ENCODE results near the gene KRTAP9-7.

The KRTAP9-7 gene

DNA sequence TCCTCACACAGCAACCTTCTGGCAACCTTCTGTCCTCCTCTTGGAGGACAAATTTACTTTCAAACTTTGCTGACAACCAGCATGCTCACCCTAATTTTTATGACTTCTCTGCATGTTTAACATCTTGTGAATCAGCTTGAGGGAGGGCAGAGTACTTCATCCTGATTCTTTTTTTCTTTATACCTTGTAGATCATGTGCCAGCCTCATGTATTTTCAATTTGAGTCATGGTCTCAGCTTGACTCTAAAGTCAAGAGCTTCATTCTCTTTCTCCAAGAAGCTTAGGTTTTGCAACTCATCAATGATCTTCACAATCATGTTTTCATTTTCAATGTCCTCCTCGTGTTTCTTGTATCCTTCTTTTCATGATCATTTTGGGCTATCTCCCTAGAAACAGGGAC, 3.6 kb upstream of the KRTAP9-7 start:
- no peak for DNase-seq (ENCODE audit: low read depth)

DNA sequence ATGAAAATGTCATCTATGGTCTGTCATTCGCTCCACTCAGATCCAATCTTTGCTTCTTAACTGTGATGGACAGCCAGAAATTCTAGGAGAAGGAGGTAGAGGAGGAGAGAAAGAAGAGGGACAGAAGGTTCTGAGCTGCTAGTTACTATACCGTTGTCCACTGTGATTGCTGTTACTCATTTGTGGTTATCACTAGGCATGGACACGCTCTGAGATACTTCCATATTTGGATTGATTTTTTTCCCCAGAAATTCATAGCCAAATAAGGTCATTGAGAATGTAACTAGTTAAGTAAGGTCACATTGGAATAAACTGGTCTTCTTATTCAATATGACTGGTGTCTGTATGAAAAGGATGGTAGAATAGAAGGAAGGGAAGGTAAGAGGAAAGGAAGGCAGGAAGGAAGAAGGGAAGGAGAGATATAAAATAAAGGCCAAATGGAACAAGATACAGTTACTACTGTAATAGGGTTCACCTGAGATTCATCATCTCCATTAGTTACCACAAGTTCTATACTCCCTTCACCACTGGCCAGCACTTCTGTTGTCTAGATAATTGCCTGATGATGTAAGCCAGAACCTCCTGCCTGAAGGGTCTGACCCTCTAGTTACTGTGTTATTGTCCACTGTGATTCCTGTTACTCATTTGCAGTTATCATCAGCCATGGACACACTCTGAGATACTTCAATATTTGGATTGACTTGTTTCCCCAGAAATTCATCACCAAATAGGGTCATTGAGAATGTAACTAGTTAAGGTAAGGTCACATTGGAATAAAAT, 2.9 kb downstream of the KRTAP9-7 start:
- no peak for DNase-seq (ENCODE audit: low read depth)

- no peak for DNase-seq (ENCODE audit: low read depth)
Observed at GRCh38 chr17:41284043-41284442, 8.5 kb downstream of the KRTAP9-7 start.

DNA sequence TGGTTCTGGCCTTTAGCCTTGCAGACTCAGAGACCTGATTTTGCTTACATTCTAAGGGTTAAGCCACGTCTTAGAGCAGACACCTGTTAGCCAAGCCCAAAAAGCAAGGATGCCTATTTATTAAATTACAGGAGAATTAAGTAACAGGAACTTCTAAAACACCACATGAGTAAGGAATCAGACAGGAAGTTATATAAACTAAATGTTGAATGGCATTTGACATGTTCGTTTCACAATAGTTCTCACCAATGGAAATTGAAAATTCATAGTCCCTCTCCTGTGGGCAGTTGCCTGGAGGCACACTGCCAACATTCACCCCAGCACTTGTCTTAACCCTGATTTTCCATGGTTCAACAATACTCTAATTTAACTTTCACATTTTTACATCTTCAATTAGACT, 9.0 kb downstream of the KRTAP9-7 start:
- DNase-seq (ENCODE audit: low read depth), result no peak

GRCh38 chr17:41287050-41287449, 11.6 kb downstream of the KRTAP9-7 start:
- no peak for DNase-seq (ENCODE audit: low read depth)

DNA sequence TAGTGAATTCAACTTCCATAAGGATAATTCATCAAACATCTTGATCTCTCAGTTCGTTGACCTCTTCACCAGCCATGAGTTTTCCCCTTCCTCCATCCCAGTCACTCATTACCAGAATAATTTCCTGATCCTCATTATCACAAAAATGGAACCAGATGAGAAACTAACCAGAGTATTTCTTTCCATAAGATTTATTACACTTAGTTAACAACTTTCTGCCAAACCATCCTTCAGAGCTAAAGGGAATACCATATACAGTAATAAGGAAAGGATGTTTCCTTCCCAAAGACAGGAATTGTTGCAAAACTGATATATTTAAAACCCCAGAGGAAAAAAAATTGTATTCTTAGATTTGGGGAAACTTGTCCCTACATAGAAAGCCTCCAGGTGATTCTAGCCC, 18.5 kb downstream of the KRTAP9-7 start:
- no peak for DNase-seq (ENCODE audit: low read depth)

GRCh38 chr17:41296846-41297245, 21.3 kb downstream of the KRTAP9-7 start:
- DNase-seq (ENCODE audit: low read depth), result no peak

GRCh38 chr17:41298458-41299135, 23.1 kb downstream of the KRTAP9-7 start:
- no peak for DNase-seq (ENCODE audit: low read depth)

DNA sequence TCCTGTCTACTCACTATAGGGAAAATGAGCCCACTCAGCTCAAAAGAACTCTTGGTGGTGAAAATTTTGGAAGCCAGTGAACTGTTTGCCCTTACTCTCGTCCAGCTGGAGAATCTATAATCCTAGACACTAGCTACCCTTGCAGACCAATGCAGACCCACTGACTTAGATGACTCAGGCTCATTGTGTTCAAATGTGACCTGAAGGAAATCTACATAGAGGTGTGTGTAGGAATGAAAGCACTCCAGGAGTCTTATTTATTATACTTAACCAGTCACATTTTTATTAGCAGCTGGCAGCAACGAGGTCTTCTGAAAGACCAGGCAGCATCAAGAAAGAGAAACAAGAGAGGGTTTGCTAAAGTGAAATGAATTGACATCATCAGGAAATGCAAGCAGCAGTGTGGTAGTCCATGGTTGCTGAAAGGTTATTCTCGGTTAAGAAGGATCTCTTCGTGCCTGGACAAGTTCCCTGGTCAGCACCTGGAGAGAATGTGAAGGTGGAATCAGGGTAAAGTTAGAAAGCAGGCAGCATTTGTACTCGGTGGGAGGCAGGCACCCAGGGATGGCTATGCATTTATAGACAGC, 25.8 kb downstream of the KRTAP9-7 start:
- no peak for DNase-seq (ENCODE audit: low read depth)

GRCh38 chr17:41301916-41302901, 26.7 kb downstream of the KRTAP9-7 start, which contains the start of gene KRTAP29-1:
Gene KRTAP29-1 (minus strand): TSS chr17:41302851. CDS start chr17:41302851, 0 bp downstream.
- DNase-seq (ENCODE audit: low read depth), result no peak

DNA sequence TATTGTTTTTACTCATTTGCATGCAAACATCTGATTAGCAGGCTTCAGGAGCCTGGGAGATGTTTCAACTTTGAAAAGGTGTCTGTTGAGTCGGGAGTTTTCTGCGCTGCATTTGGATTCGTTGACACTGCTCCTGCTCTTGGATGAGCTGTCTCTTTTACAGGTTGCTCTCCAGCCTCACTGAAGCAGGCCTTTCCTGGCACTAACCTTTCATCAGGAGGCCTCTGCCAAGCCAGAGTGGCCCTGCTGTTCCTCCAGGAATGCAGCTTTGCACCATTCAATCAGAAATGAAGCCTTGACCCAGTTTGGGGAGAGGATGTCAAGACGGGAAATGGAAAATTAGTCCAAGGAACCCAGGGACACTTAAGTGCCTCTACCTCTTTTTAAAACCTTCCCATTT, 27.5 kb downstream of the KRTAP9-7 start:
- DNase-seq (ENCODE audit: low read depth), result no peak

DNA sequence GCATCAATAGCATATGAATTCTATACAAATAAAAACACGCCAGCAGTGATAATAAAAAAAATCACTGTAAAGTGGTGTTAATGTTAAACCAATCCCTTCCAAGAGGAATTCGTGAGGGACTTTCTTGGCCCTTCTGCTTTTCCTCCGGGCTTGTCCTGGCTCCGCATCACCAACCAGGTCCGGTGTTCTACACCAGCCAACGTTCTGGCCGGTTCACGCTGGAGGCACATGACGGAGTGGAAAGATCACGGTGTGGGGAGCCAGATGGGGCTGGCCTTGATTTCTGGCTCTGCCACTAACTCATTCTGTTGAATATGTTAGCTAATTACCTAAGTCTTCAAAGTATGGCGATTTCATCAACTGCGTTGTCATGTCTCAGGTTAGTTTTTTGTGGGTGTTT, 28.6 kb downstream of the KRTAP9-7 start:
- DNase-seq (ENCODE audit: low read depth), result no peak

GRCh38 chr17:41307647-41308046, 32.1 kb downstream of the KRTAP9-7 start:
- no peak for DNase-seq (ENCODE audit: low read depth)

DNA sequence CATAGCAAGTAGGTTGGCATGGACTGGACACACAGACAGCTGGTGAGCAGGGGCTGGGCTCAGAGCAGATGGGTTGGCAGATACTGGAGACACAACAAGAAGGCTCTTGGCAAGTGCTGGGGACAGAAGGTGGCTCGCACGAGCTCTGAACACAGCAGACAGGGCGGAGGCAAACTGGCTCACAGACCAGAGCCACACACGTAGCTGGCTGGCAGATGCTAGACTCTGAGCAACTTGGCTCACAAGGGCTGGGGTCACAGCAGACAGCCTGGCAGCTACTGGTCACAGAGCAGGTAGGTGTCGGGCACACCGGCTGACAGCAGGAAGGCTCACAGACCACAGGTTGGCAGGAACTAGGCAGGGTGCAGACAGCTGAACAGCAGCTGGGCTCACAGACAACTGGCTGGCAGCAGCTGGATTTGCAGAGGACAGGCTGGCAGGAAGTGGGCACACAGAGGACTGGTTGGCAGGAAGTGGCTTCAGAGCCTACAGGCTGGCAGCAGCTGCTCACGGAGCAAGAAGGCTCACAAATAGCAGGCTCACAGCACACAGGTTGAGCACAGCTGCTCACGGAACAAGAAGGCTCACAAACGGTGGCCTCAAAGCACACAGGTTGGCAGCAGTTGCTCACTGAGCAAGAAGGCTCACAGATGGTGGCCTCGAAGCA, 32.9 kb downstream of the KRTAP9-7 start:
- DNase-seq (ENCODE audit: low read depth), result no peak

DNA sequence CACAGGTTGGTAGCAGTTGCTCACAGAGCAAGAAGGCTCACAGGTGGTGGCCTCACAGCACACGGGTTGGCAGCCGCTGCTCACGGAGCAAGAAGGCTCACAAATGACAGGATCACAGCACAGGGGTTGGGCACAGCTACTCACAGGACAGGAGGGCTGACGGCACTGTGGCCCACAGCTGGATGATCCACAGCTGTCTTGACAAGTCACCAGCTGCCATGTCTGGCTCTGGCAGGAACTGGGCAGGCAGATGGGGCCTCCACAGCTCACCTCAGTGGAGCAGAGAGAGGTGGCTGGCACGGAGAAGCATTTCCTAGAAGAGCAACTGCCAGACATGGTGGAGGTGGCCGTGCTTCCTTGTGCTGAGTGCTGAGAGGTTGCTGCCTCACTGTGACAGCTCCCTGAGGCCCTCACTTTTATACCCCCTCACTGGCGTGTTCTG, 33.4 kb downstream of the KRTAP9-7 start, which contains the start of gene KRTAP16-1:
Gene KRTAP16-1 (minus strand): TSS at position 392 of the 442 bp plus-strand sequence. CDS start 56 bp downstream, at position 336.
- no peak for DNase-seq (ENCODE audit: low read depth)

- DNase-seq (ENCODE audit: low read depth), result no peak
Observed at GRCh38 chr17:41311111-41311510, 35.6 kb downstream of the KRTAP9-7 start.

- DNase-seq (ENCODE audit: low read depth), result no peak
Observed at GRCh38 chr17:41315204-41315794, 39.8 kb downstream of the KRTAP9-7 start, which contains the start of gene KRTAP17-1. Gene KRTAP17-1 (minus strand): TSS chr17:41315710. CDS start chr17:41315650, 60 bp downstream.

DNA sequence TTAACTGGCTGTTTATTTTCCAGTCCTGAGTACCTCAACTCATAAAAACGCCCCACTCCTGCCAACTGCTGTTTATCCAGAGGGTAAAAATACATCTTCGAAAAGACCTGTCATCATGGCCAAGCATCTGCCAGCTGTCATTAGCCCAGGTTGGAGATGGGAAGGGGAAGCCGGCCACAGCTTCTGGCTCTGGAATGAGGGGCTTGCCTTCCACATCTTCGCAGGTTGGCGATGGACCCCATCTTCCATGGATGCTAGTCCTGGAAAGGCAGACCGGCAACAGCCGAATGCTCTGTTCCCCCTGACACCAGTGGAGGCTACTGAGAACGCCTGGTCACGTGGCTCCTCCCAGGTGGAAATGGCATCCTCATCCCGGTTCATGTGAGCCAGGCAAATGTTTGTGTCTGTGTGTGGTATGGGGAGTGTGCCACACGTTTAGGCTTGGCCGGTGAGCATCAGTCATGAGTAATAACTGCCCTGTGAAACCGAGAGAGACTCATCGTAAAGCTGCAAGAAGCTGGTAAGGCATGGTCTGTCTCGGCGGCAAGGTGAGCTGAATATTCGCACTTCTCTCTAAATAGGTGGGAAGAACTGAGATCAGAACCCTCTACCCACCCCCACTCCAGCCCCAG, 40.4 kb downstream of the KRTAP9-7 start:
- no peak for DNase-seq (ENCODE audit: low read depth)

- DNase-seq (ENCODE audit: low read depth), result no peak
Observed at GRCh38 chr17:41318231-41318630, 42.7 kb downstream of the KRTAP9-7 start.

Measured in stimulated activated CD8-positive, alpha-beta memory T cell treated with anti-CD3 and anti-CD28 coated beads, Interleukin-15, amount 100 ng/mL, for 24 hours (primary cell).